Diencephalon (tissue), 1 donor: ENCODE data around the gene WDR47. TPM values are rescaled to one million over a fixed set of nuclear protein-coding genes. Genes with fewer than 3 reads are reported as not detected.

Experiments
- small RNA-seq: library from RNA; depleted of rRNA; stranded (forward); fragments of <200 nt; gene quantifications from one replicate; pipeline ENCODE3, GENCODE V24; 2014
- total RNA-seq: library from RNA; depleted of rRNA; stranded (reverse); fragments of >200 nt; gene quantifications from one replicate; pipeline ENCODE4 v1.2.3, GENCODE V29; 2014

Gene WDR47
- 195 TPM for total RNA-seq

DNA sequence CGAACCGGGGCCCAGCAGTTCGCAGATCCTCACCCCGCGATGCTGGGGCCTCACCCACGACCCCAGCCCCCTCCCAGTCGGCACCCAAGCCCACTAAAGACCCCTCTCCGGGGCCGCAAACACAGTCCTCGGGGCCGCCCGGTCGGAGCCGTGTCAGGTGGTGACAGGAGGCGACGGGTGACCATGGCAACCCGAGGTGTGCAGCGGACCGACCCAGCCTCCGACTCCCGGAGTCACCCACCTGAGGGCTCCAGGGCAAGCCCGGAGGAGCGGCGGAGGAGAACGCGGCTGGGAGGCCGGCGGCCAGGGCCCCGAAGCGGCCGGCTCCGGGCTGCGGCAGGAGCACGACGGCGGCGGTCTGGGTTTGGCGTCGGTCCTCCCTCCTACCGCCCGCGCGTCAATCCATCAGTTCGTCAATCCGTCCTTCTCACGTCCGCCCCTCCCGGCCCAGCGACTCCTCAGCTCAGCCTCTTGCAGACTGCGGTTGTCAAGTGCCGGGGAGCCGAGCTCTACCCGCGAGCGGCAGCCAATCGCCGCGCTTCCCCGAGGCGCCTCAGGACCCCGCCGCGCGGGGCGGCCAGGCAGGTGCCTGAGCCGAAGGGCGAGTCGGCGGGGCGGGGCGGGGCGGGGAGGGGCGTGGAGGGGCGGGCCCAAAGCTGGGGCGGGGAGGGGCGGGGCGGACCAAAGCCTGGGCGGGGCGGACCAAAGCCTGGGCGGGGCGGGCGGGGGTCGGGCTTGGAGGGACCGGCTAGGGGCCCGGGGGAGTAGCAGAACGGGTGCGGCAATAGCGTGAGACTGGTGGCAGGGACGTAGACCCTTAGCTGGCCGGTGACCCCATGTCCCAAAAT lies at the start of gene WDR47:
Gene WDR47, minus strand, starts transcription at position 482 of the 848 bp plus-strand sequence. CDS start 18,590 bp downstream, outside the sequence.

DNA sequence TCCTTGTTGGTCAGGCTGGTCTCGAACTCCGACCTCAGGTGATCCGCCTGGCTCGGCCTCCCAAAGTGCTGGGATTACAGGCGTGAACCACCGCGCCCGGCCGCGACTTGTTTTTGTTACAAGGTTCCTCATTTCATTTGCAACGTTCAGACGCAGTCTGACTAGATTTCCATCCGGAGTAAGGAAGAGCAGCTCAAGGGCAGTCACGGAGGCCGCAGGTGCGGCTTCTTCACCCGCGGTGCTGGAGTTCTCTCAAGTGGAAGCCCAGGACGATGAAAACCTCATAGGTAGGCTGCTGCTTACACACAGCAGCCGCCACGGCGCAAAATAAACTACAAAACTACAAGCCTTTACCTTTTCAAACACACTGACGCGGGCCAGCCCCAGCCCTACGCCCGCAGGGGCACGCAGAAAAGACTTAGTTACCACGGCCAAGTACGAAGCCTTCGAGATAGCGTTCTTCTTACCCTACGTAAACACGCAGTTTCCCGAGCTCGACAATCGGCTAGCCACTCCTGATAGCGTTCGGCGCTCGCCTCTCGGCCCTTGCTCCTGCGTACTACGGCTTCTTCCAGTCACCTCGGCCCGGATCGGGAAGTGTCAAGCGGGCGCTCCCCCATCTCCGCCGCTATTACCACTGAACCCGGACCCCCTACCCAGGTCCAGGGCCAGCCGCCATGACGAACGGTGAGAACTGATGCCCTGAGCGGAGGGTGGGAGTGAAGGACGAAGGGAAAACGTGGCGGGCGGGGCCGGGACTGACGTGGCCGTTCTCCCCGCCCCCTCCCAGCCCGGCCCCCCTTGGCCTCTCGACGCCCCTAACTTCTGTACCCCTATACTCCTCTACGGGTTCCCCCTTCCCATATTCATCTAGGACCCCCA lies 48.5 kb upstream of the WDR47 start, which contains the start of gene TMEM167B:
Gene TMEM167B, plus strand, starts transcription at position 569 of the 882 bp plus-strand sequence. Its CDS starts 109 bp downstream, at position 678.

DNA sequence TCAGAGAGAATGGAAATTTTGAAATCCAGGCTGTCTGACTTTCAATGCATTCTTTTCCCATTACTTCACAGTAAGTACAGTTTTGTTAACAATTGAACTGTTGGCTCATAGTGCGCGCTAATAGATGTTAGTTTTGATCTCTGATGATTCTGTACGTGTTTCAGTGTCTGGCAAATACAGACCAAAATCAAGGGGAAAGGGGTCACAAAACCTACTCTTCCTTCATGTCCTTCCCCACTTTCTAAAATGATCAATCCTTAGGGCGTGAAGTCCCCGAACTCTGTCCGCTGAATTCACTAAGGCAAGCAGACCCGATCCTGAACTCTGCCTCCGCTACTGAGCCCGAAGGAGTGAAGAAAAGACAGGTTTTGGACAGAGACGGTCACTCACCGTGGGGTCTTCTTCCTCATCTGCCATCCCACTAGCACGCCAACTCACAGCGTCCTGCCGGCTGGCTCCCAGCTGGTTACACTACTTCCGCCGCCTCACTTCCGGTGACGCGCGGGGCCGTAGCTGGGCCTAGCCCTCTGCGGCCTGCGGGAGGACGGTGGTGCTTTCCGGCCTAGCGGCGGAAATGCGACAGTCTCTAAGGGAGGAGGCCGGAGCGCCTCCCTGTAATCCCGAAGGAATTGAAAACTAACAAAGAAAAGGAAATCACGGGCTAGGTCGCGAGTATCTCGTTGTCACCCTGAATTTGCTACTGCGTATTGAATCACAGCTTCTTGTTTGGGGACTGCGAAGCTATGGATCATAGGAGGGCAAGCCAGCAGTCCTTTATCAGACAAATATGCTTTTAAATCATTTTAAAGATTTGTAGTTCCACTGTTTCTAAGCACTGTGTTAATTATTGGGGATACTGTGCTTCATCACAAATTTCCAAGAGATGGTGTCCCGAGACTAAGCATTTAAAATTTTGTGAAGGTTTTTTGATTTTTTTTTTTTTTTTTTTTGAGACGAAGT lies 33.9 kb upstream of the WDR47 start, which contains the start of gene TAF13:
Gene TAF13, minus strand, starts transcription at position 473 of the 960 bp plus-strand sequence. Its CDS starts 56 bp downstream, at position 417.

DNA sequence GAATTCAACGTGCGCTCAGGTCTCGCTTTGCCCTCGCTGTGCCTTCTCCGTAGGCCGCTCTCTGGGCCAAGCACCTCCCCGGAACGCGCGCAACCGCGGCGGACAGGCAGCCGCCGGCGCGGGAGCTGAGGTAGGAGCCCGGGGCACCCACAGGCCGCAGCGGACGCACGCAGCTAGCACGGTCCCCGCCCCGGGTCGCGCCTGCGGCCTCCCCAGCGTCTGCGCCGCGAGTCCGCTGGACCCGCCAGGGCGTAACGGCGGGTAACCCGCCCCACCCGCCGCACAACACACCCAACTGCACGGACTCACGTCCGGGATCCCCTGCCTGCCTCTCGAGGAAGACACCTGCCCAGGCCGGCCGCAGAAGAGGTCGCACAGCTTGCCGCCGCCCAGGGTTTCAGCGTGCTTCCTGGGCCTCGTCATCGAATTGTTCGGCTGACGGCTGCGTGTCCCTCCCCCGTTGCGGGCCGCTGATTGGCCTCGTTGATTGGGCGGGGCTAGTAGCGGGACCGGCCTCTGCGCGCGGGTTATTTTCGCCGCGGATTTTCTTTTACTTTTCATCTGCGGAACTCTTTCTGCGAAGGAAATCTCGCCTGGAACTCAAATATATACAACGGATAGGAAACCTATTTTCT lies 78.7 kb downstream of the WDR47 start, which contains the start of gene CLCC1:
Gene CLCC1, minus strand, starts transcription at position 433 of the 635 bp plus-strand sequence. CDS start 13,047 bp downstream, outside the sequence.

Small RNA genes lying within 50 kb of the gene (small RNA-seq; reads per million reads assigned to genes)
- gene BX679664.1 (not detected), gene BX679664.2 (not detected)

Other genes starting within 250 kb of the WDR47 start
- 2.8 TPM for gene AKNAD1, start 185.0 kb downstream of the WDR47 start, total RNA-seq
- 60.4 TPM for gene GPSM2, start 165.1 kb downstream of the WDR47 start, total RNA-seq
- gene CLCC1, start 78.6 kb downstream of the WDR47 start, total RNA-seq = 39.4 TPM
- 79.6 TPM for gene TAF13, start 33.9 kb upstream of the WDR47 start, total RNA-seq
- 38.3 TPM for gene TMEM167B, start 48.7 kb upstream of the WDR47 start, total RNA-seq
- 13.6 TPM for gene ELAPOR1, start 72.0 kb upstream of the WDR47 start, total RNA-seq
- gene SARS1, start 171.8 kb upstream of the WDR47 start, total RNA-seq = 136 TPM
- gene CELSR2, start 207.4 kb upstream of the WDR47 start, total RNA-seq = 40.8 TPM
- gene PSRC1, start 241.0 kb upstream of the WDR47 start, total RNA-seq = 12.0 TPM